Measurements from ENCODE around the gene EPHB1.

GRCh38 chr3:135226057-135226456 lies 431.0 kb downstream of the EPHB1 start:
- TF ChIP-seq ZNF274 (IDR thresholded peaks at IDR 0.05; ENCODE audit: low read depth, low read length) (no peak), YY1 (IDR thresholded peaks at IDR 0.05; ENCODE audit: insufficient read depth, insufficient read length) (no peak), SUZ12 (IDR thresholded peaks at IDR 0.05; ENCODE audit: extremely low read depth, insufficient read depth, insufficient read length) (no peak)

All from NT2/D1 (cell line).